ENCODE data around the gene FCRL1. TPM values are rescaled to one million over a fixed set of nuclear protein-coding genes. Genes with fewer than 3 reads are reported as not detected.

Gene FCRL1
- total RNA-seq, 1 donor from 2014 or later = not detected

- Mint-ChIP-seq H3K27me3 (no peaks in the 10 kb centered on the region), H3K4me3 (no peak overlapping the region)
- TF ChIP-seq, protein P1, sequence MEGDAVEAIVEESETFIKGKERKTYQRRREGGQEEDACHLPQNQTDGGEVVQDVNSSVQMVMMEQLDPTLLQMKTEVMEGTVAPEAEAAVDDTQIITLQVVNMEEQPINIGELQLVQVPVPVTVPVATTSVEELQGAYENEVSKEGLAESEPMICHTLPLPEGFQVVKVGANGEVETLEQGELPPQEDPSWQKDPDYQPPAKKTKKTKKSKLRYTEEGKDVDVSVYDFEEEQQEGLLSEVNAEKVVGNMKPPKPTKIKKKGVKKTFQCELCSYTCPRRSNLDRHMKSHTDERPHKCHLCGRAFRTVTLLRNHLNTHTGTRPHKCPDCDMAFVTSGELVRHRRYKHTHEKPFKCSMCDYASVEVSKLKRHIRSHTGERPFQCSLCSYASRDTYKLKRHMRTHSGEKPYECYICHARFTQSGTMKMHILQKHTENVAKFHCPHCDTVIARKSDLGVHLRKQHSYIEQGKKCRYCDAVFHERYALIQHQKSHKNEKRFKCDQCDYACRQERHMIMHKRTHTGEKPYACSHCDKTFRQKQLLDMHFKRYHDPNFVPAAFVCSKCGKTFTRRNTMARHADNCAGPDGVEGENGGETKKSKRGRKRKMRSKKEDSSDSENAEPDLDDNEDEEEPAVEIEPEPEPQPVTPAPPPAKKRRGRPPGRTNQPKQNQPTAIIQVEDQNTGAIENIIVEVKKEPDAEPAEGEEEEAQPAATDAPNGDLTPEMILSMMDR (conservative IDR thresholded peaks at IDR 0.05) = no peak
Observed at GRCh38 chr1:157834430-157834829, 14.5 kb upstream of the FCRL1 start.

GRCh38 chr1:157833145-157833544, 13.2 kb upstream of the FCRL1 start:
- no peaks in the 10 kb centered on the region for H3K9me3 Mint-ChIP-seq
- no peaks in the 10 kb centered on the region for H3K4me1 Mint-ChIP-seq (ENCODE audit: unreplicated experiment)
- H3K36me3 Mint-ChIP-seq = no peaks in the 10 kb centered on the region
- H3K4me3 Mint-ChIP-seq = no peak overlapping the region
- peaks cover 4% of the 10 kb centered on the region for H3K27me3 Mint-ChIP-seq
- TF ChIP-seq, protein P1 (conservative IDR thresholded peaks at IDR 0.05) = no peak
- no peak for DNase-seq (ENCODE audit: extremely low spot score, unreplicated experiment)
- no peak overlapping the region for H3K27ac Mint-ChIP-seq

More at GRCh38 chr1:157834430-157834829, 14.5 kb upstream of the FCRL1 start:
- no peak overlapping the region for H3K27ac Mint-ChIP-seq
- H3K4me1 Mint-ChIP-seq (ENCODE audit: unreplicated experiment) = no peaks in the 10 kb centered on the region
- DNase-seq (ENCODE audit: extremely low spot score, unreplicated experiment) = no peak
- H3K36me3 Mint-ChIP-seq = no peaks in the 10 kb centered on the region
- no peaks in the 10 kb centered on the region for H3K9me3 Mint-ChIP-seq

DNA sequence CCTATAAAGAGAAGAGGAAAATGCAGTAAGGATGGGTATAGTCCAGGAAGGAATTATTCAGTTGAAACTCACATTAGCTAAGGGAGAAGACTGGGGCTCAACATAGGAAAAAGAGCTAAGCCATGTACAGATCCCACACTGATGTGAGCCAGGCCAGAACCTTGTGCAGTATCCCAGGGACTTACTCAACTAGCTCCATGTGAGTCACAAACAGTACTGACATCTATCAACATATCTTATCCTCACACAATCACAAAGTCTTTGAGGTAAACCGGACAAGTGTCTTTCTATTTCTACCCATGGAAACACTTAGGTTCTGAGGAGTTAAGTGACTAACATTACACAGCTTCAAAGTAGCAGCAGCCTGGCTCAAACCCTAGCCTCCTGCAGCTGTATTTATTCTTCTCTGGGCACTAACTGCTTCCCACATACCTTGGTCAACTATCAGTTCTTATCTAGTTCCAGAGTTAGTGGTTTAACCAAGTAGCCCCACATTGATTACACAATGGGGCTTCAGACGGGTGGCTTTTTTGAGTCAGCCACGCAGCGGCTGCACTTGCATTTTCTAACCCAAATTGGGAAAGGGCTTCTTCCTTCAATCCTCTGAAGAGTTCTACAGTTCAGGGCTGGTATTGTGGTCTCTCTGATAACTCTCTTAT, 12.2 kb upstream of the FCRL1 start:
- Mint-ChIP-seq H3K4me3 (no peak overlapping the region), H3K9me3 (no peaks in the 10 kb centered on the region), H3K36me3 (no peaks in the 10 kb centered on the region), H3K27ac (no peak overlapping the region), H3K27me3 (peaks cover 4% of the 10 kb centered on the region), H3K4me1 (ENCODE audit: unreplicated experiment) (no peaks in the 10 kb centered on the region)
- no peak for DNase-seq (ENCODE audit: extremely low spot score, unreplicated experiment)
- TF ChIP-seq, protein P1 (conservative IDR thresholded peaks at IDR 0.05) = no peak

DNA sequence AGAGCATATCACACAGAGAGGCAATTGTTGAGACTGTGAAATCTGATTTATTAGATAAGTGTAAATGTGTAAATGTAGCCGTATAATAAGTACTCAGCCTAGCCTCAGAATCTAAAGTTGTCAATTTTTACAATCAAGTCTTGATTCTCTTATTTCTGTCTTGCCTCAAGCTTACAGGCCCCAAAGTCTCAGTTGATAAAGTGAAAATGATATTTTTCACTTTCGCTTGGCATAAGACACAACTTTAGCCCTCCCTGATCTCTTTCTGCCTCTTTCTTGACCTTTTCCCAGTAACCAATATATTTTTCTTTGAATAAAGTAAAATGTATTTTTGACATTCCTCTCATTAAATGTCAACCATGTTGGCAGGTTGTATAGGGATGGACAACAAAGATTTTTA, 11.0 kb upstream of the FCRL1 start:
- Mint-ChIP-seq H3K4me3 (no peak overlapping the region), H3K27ac (no peak overlapping the region), H3K9me3 (no peaks in the 10 kb centered on the region), H3K4me1 (ENCODE audit: unreplicated experiment) (no peaks in the 10 kb centered on the region), H3K27me3 (peaks cover 4% of the 10 kb centered on the region), H3K36me3 (no peaks in the 10 kb centered on the region)
- no peak for DNase-seq (ENCODE audit: extremely low spot score, unreplicated experiment)
- TF ChIP-seq, protein P1 (conservative IDR thresholded peaks at IDR 0.05) = no peak

- no peak overlapping the region for H3K4me3 Mint-ChIP-seq
- TF ChIP-seq, protein P1 (conservative IDR thresholded peaks at IDR 0.05) = no peak
- H3K9me3 Mint-ChIP-seq = no peaks in the 10 kb centered on the region
- no peak for DNase-seq (ENCODE audit: extremely low spot score, unreplicated experiment)
- H3K27ac Mint-ChIP-seq = no peak overlapping the region
- H3K36me3 Mint-ChIP-seq = no peaks in the 10 kb centered on the region
- H3K27me3 Mint-ChIP-seq = peaks cover 4% of the 10 kb centered on the region
- no peaks in the 10 kb centered on the region for H3K4me1 Mint-ChIP-seq (ENCODE audit: unreplicated experiment)
Observed at GRCh38 chr1:157829711-157830110, 9.8 kb upstream of the FCRL1 start.
